ENCODE measurements around the gene DNAJC7. TPM values are rescaled to one million over a fixed set of nuclear protein-coding genes. Genes with fewer than 3 reads are reported as not detected.

DNAJC7 gene
- total RNA-seq, 1 donor: 80.7 TPM

GRCh38 chr17:41982026-41982760 is 35.0 kb downstream of the DNAJC7 start:
- TF ChIP-seq, protein P1, sequence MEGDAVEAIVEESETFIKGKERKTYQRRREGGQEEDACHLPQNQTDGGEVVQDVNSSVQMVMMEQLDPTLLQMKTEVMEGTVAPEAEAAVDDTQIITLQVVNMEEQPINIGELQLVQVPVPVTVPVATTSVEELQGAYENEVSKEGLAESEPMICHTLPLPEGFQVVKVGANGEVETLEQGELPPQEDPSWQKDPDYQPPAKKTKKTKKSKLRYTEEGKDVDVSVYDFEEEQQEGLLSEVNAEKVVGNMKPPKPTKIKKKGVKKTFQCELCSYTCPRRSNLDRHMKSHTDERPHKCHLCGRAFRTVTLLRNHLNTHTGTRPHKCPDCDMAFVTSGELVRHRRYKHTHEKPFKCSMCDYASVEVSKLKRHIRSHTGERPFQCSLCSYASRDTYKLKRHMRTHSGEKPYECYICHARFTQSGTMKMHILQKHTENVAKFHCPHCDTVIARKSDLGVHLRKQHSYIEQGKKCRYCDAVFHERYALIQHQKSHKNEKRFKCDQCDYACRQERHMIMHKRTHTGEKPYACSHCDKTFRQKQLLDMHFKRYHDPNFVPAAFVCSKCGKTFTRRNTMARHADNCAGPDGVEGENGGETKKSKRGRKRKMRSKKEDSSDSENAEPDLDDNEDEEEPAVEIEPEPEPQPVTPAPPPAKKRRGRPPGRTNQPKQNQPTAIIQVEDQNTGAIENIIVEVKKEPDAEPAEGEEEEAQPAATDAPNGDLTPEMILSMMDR (IDR thresholded peaks at IDR 0.05; ENCODE audit: insufficient read depth, low read depth, low read length): no peak
- H3K4me3 ChIP-seq (ENCODE audit: low read depth, low read length): no peak overlapping the region
- DNase-seq (ENCODE audit: low read depth): peak; percentile 77

DNA sequence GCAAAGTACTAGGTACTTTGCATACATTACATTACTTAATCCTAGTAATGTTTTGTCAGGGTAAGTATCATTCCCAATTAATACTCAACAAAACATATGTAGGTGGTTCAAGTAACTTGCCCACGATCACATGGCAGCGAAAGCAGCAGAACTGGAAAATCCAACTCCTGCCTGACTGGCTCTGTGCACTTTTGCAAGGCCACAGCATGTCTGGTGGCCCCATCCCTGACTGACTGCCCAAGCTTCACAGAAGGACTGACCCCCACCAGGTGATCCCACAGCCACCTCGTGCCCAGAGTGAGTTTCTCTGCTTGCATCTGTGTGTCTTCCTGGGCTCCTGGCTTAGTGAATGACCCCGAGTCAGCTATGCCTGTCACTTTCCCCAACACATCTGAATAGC is 39.2 kb downstream of the DNAJC7 start:
- DNase-seq (ENCODE audit: low read depth): no peak
- TF ChIP-seq, protein P1 (IDR thresholded peaks at IDR 0.05; ENCODE audit: insufficient read depth, low read depth, low read length): no peak
- H3K4me3 ChIP-seq (ENCODE audit: low read depth, low read length): no peak overlapping the region

DNA sequence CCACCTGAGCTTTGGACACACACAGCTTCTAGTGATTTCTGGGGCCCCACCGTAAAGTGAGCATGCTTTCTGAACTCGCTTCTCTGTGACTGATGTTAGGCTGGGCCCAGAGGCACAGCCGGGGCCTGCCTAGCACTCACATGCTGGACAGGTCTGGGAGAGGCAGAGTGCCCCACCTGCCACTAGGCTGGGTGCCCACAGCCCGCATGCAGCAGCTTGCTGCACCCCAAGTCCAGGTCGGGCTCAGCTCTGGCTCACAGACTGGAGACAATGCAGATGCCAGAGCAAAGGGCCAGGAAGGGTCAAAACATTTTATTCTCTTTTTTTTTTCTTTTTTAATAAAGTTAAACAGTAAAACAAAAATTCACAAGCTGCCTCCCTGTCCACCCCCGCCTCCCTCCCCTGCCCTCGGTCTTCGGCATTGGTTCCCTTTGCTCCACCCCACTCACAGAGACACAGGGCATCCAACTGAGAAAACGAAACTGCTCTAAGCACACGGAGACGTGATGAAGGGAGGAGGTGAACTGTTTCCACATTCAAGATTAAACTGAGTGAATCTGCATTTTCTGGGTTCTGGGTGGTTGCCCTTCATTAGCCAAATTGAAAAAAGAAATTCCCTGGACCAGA is 41.0 kb downstream of the DNAJC7 start:
- peak; percentile 61 for DNase-seq (ENCODE audit: low read depth)
- no peak overlapping the region for H3K4me3 ChIP-seq (ENCODE audit: low read depth, low read length)
- TF ChIP-seq, protein P1 (IDR thresholded peaks at IDR 0.05; ENCODE audit: insufficient read depth, low read depth, low read length): no peak

DNA sequence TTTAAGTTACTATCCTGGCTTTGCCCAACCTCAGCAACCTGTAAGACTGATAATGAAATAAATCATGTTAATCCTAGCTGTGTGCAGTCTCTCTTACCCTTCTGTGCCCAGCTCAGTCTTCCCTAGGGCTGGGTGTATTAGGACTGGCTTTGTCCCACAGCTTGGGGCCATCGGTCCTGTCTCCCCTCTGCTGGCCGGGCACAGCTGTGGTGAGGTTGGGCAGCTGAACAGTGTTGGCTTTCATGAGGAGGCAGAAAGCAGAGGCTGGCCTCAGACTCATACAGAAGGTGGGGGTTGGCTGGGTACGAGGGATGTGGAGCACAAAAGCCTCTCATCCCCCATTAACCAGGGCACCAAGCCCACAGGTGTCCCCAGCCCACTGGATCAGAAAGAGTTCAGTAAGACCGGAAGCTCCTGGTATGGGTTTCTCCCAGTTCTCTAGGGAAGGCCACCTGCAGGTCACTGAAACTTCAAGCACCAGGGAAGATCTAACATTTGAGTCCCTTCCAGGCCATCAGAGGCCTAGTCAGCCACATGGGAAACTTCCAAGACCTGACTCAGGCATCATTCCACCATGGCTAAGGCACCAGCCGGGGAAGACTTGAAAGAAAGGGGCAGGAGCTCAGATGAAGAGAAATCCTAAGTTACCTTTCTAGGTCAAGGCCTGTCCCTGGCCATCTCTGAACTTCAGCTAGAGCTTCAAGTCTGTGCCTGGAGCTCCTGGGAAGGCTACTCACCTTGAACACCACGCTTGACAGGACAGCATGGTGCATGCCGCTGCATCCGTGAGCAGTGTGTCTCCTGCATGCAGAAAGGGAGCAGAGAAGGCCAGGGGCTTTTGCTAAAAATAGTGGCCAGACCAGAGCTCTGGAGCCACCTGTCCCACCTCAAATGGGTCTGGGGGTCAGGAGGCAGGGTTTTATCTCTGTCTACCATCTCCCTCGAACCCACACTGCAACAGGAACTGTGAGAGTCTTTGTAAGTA is 41.8 kb downstream of the DNAJC7 start:
- TF ChIP-seq, protein P1 (IDR thresholded peaks at IDR 0.05; ENCODE audit: insufficient read depth, low read depth, low read length): no peak
- H3K4me3 ChIP-seq (ENCODE audit: low read depth, low read length): no peak overlapping the region
- no peak for DNase-seq (ENCODE audit: low read depth)

DNA sequence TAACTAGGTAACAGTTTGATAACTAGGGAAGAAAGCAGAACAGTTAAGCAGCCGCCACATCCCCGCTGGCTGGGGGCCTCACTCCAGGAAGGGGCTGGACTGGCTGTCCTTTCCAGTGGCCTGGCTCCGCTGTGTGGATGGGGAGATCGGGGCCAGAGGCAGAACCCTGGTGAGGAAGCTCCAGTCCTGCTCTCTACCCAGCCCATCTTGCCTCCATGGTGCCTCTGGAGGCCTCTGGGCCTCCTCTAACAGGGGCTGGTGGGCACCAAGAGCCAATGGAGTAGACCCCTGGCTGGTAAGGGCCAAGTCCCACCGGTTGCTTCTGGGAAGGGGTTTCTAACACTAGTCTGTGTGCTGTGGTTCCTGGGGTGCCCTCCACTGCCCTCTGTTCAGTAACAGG is 42.6 kb downstream of the DNAJC7 start:
- DNase-seq (ENCODE audit: low read depth): no peak
- H3K4me3 ChIP-seq (ENCODE audit: low read depth, low read length): no peak overlapping the region
- TF ChIP-seq, protein P1 (IDR thresholded peaks at IDR 0.05; ENCODE audit: insufficient read depth, low read depth, low read length): no peak

GRCh38 chr17:41974031-41974430 is 43.2 kb downstream of the DNAJC7 start:
- TF ChIP-seq, protein P1 (IDR thresholded peaks at IDR 0.05; ENCODE audit: insufficient read depth, low read depth, low read length): no peak
- H3K4me3 ChIP-seq (ENCODE audit: low read depth, low read length): no peak overlapping the region
- DNase-seq (ENCODE audit: low read depth): no peak

Measured in fibroblast of villous mesenchyme (primary cell).